Activated T-cell treated with anti-CD3 and anti-CD28 coated beads, Interleukin-2, amount 50 U/mL, for 72 hours (primary cell): ENCODE data around the gene VAV2. TPM values are rescaled to one million over a fixed set of nuclear protein-coding genes. Genes with fewer than 3 reads are reported as not detected.

ENCODE experiments used
- ATAC-seq, 2 donors: fragments of 150-1000 bp; cut with Tn5 transposase; replicated peaks in 1 of 2; 2 replicates each; pipeline ENCODE4 v1.10.0; 2021; ENCODE audit warnings: moderate library complexity in 2 of 2, mild to moderate bottlenecking in 1 of 2
- DNase-seq, 2 donors: peaks; one replicate each; pipeline ENCODE4 v3.0.0; 2021 to 2022; ENCODE audit warnings: mixed read lengths in 1 of 2
- H3K27ac Mint-ChIP-seq: one replicate; pipeline ENCODE4 v1.8.0; 2022; ENCODE audit warnings: mild to moderate bottlenecking, moderate library complexity, mixed read lengths
- H3K27me3 Mint-ChIP-seq: one replicate; pipeline ENCODE4 v1.8.0; 2022; ENCODE audit warnings: low read depth, mixed read lengths
- H3K36me3 Mint-ChIP-seq, 2 donors: one replicate each; pipeline ENCODE4 v1.8.0; 2022; ENCODE audit warnings: mixed read lengths in 2 of 2, mild to moderate bottlenecking in 1 of 2; ENCODE audit not compliant: insufficient read depth in 2 of 2
- H3K4me1 Mint-ChIP-seq: one replicate; pipeline ENCODE4 v1.8.0; 2022; ENCODE audit warnings: low read depth, mixed read lengths
- H3K4me3 Mint-ChIP-seq, 2 donors: one replicate each; pipeline ENCODE4 v1.8.0; 2022; ENCODE audit warnings: mild to moderate bottlenecking in 2 of 2, mixed read lengths in 2 of 2, moderate library complexity in 2 of 2
- H3K9me3 Mint-ChIP-seq, 2 donors: one replicate each; pipeline ENCODE4 v1.8.0; 2022; ENCODE audit warnings: mixed read lengths in 2 of 2
- total RNA-seq, 2 donors: library from RNA; stranded (reverse); gene quantifications; one replicate each; pipeline ENCODE4 v1.2.3, GENCODE V29; 2022

The VAV2 gene
- total RNA-seq, 2 donors from 2014 or later: 4.6 to 5.1 TPM

DNA sequence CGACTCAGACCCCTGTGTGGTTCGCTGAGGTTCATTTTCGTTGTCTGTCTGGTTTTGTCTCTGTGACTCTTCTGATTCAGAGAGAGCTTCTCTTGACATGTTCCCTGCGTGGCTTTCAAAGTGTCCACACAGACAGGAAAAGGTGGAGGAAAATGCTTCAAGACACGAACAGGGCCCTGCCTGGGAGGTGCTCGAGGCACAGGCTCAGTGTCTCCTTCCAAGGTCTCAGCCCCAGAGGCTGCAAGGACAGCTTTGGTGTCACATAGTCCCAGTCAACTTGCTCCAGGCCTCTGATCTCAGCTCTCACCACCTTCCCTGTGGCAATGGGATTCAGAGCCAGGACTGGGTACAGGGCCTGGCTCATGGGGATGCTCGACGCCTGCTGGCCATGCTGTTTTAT is 202.3 kb downstream of the VAV2 start:
- no peak overlapping the region for H3K4me3 Mint-ChIP-seq
- ATAC-seq: no peak

GRCh38 chr9:133788819-133789717 is 203.1 kb downstream of the VAV2 start:
- no peak overlapping the region for H3K4me3 Mint-ChIP-seq
- peaks cover 18% of the 10 kb centered on the region for H3K27me3 Mint-ChIP-seq
- no peaks in the 10 kb centered on the region for H3K9me3 Mint-ChIP-seq
- DNase-seq (no peak), ATAC-seq (no peak)
- H3K27ac Mint-ChIP-seq: no peak overlapping the region
- no peaks in the 10 kb centered on the region for H3K4me1 Mint-ChIP-seq
- no peaks in the 10 kb centered on the region for H3K36me3 Mint-ChIP-seq

More for the DNA sequence above, 202.3 kb downstream of the VAV2 start:
- H3K27ac Mint-ChIP-seq: no peak overlapping the region
- H3K27me3 Mint-ChIP-seq: peaks cover 18% of the 10 kb centered on the region
- no peaks in the 10 kb centered on the region for H3K36me3 Mint-ChIP-seq
- DNase-seq: no peak
- H3K9me3 Mint-ChIP-seq: no peaks in the 10 kb centered on the region
- H3K4me1 Mint-ChIP-seq: no peaks in the 10 kb centered on the region

GRCh38 chr9:133788045-133788818 is 203.9 kb downstream of the VAV2 start:
- no peak for DNase-seq
- Mint-ChIP-seq H3K27ac (no peak overlapping the region), H3K4me1 (no peaks in the 10 kb centered on the region), H3K9me3 (no peaks in the 10 kb centered on the region), H3K36me3 (no peaks in the 10 kb centered on the region), H3K27me3 (peaks cover 18% of the 10 kb centered on the region), H3K4me3 (no peak overlapping the region)
- ATAC-seq: no peak

DNA sequence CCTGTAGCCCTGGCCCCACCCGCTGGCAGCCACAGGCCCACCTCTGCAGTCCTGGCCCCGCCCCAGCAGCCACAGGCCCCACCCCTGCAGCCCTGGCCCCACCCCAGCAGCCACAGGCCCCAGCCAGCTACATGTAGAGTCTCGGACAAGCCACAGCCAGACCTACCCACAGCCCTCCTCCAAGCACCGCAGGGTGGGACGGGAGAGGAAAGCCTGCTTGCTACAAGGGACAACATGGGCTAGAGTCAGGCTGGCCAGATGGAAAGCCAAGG is 204.4 kb downstream of the VAV2 start:
- H3K27me3 Mint-ChIP-seq: peaks cover 18% of the 10 kb centered on the region
- no peak overlapping the region for H3K27ac Mint-ChIP-seq
- peak in 1 of 2 donors; percentile 30 for ATAC-seq
- H3K4me1 Mint-ChIP-seq: no peaks in the 10 kb centered on the region
- DNase-seq: no peak
- no peak overlapping the region for H3K4me3 Mint-ChIP-seq
- no peaks in the 10 kb centered on the region for H3K36me3 Mint-ChIP-seq
- no peaks in the 10 kb centered on the region for H3K9me3 Mint-ChIP-seq

DNA sequence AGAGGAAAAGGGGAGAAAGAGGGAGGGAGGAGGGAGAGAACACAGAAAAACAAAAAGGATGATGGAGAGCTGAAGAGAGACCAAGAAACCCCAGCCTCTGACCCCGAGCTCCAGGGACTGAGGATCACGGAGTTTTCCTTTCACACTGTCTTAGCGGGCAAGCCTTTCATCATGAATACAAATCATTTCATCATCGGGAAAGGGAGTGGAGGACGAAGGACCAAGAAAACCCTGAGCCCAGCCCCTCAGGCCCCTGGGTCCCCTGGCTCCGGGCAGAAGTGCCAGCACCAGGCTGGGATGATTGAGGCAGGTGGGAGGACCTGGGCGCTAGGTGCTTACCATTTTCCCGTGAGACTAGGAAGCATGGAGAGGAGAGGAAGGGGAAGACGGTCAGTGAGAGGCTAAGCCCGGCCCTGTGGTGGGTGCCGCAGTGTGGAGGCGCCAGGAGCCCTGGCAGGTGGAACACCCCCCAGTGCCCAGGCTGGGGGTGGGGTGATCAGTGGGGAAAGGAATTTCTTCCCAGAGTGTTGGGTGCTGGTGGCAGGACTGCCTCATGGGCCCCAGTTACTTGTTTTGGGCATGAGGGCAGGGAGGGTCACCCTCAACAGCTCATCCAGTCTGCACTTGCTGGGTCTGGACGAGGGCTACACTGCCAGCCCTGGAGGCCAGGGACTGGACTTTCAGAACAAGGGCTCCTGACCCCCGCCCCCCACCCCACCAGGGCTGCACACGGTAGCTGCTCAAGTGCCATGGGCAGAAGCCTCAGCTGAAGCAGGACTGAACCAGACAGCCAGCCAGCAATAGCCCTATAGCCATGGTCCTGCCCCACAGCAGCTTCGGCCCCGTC is 205.0 kb downstream of the VAV2 start:
- Mint-ChIP-seq H3K27ac (no peak overlapping the region), H3K4me1 (no peaks in the 10 kb centered on the region), H3K4me3 (no peak overlapping the region)

DNA sequence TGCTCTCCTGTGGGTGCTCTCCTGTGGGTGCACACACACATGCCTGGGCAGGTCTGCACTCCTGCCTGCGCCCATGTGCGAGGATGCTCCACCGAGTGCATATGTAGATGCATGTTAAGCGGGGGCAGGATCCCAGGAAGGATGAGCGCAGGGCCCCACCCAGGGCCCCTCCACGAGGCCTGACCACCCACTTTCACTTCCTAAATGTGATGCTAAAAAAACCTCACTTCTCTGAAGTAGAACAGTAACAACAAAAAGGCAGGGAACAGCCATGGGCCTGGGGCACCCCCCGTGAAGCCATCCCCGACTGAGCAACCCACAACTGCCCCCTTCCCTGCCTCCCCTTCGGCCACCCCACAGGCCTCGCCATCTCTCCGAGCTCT is 205.8 kb downstream of the VAV2 start:
- Mint-ChIP-seq H3K4me1 (no peaks in the 10 kb centered on the region), H3K36me3 (no peaks in the 10 kb centered on the region), H3K4me3 (no peak overlapping the region), H3K9me3 (no peaks in the 10 kb centered on the region), H3K27ac (no peak overlapping the region), H3K27me3 (peaks cover 8% of the 10 kb centered on the region)
- ATAC-seq (no peak), DNase-seq (no peak)

More for the DNA sequence above, 205.0 kb downstream of the VAV2 start:
- Mint-ChIP-seq H3K9me3 (no peaks in the 10 kb centered on the region), H3K27me3 (peaks cover 14% of the 10 kb centered on the region), H3K36me3 (no peaks in the 10 kb centered on the region)
- ATAC-seq (no peak), DNase-seq (no peak)

- Mint-ChIP-seq H3K9me3 (no peaks in the 10 kb centered on the region), H3K27me3 (peaks cover 8% of the 10 kb centered on the region), H3K27ac (no peak overlapping the region), H3K4me1 (no peaks in the 10 kb centered on the region), H3K36me3 (no peaks in the 10 kb centered on the region), H3K4me3 (no peak overlapping the region)
- ATAC-seq (no peak), DNase-seq (no peak)
Observed at GRCh38 chr9:133785753-133786370, 206.3 kb downstream of the VAV2 start.

- no peaks in the 10 kb centered on the region for H3K9me3 Mint-ChIP-seq
- no peak for DNase-seq
- H3K36me3 Mint-ChIP-seq: no peaks in the 10 kb centered on the region
- no peak overlapping the region for H3K27ac Mint-ChIP-seq
- peaks cover 8% of the 10 kb centered on the region for H3K27me3 Mint-ChIP-seq
- no peak for ATAC-seq
- no peak overlapping the region for H3K4me3 Mint-ChIP-seq
- no peaks in the 10 kb centered on the region for H3K4me1 Mint-ChIP-seq
Observed at GRCh38 chr9:133784731-133785561, 207.2 kb downstream of the VAV2 start.

DNA sequence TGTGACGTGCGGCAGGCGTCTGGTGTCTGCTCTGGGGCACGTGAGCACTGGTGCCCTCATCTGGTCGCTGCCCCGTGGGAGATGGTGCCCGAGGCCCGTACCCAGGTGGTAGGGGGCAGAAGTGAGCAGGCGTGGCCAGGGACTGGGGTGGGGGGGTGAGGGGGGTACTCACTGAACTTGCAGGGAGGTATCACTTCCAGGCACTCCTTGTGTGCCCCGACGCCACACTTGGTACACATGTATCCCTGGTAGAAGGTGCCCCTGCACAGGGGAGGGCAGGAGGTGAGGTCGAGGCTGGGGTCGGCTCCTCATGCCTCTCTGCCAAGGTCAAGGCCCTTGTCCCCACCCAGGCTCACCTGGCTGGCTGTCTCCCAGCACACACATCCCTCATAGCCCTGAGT is 208.8 kb downstream of the VAV2 start:
- no peaks in the 10 kb centered on the region for H3K36me3 Mint-ChIP-seq
- ATAC-seq: no peak
- H3K9me3 Mint-ChIP-seq: no peaks in the 10 kb centered on the region
- no peak for DNase-seq
- H3K4me3 Mint-ChIP-seq: no peak overlapping the region
- no peaks in the 10 kb centered on the region for H3K4me1 Mint-ChIP-seq
- H3K27me3 Mint-ChIP-seq: no peaks in the 10 kb centered on the region
- H3K27ac Mint-ChIP-seq: no peak overlapping the region

DNA sequence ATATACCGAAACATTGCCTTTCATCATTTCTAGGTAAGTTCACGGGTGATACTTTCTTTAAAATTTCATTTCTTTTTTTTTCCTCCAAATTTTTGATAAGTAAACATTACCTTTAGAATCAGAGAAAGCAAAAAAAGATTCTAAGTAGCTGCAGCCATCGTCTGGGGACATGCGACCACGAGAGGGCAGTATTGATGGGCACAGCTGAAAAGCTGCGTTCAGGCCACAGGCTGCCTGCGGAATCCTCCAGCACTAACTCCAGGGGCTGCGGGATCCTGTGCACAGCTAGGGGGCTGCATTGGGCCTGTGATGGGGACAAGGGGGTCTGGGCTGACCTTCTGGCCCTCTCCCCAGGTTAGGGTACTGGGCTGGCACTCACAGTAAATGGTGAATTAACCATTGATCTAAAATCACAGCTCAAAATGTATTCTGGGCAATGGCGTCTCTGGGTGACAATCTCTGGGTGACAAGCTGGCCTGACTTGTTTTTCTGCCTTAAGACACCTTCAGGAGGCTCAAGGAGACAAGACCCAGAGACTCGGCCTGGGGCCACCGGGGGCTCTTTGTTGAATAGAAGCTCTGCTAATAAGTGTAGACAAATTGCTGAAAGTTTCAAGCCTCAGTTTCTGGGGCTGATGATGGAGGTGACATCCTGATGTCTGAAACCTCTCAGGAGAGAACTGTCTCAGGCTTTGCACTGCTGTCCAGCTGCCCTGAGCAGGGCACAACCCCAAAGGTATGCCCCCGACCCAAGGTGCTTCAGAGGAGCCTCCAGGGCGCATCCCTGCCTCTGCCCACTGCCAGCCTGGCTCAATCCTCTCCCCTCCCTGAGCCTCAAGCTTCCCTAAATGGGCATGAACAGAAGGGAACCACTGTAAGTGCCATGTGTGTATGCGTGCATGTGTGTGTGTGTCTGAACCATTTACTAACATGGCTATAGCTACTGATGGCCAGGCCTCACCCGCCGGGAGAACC is 209.7 kb downstream of the VAV2 start:
- no peak overlapping the region for H3K4me3 Mint-ChIP-seq
- no peaks in the 10 kb centered on the region for H3K36me3 Mint-ChIP-seq
- DNase-seq (peak; percentile 70 to 71), ATAC-seq (peak; percentile 43 to 49)
- H3K27ac Mint-ChIP-seq: no peak overlapping the region
- no peaks in the 10 kb centered on the region for H3K27me3 Mint-ChIP-seq
- no peaks in the 10 kb centered on the region for H3K4me1 Mint-ChIP-seq
- no peaks in the 10 kb centered on the region for H3K9me3 Mint-ChIP-seq

- H3K36me3 Mint-ChIP-seq: no peaks in the 10 kb centered on the region
- no peak overlapping the region for H3K4me3 Mint-ChIP-seq
- H3K27ac Mint-ChIP-seq: no peak overlapping the region
- H3K4me1 Mint-ChIP-seq: no peaks in the 10 kb centered on the region
- no peaks in the 10 kb centered on the region for H3K9me3 Mint-ChIP-seq
- H3K27me3 Mint-ChIP-seq: no peaks in the 10 kb centered on the region
- ATAC-seq (no peak), DNase-seq (no peak)
Observed at GRCh38 chr9:133781828-133782135, 210.3 kb downstream of the VAV2 start.
